Lower lobe of right lung (tissue), 2 donors: ENCODE data around the gene TAMALIN. TPM values are rescaled to one million over a fixed set of nuclear protein-coding genes. Genes with fewer than 3 reads are reported as not detected.

Experiments used
- ATAC-seq, 2 donors: fragments of 200-7000 bp; cut with Tn5 transposase; one replicate each; pipeline ENCODE4 v1.9.1; 2020 to 2022; ENCODE audit warnings: mild to moderate bottlenecking in 2 of 2, moderate library complexity in 2 of 2
- DNase-seq: peaks from one replicate; pipeline ENCODE4 v3.0.0-alpha.2; 2020
- H3K27ac ChIP-seq: fragments of 200-600 bp; one replicate; pipeline ENCODE4 v1.8.0; 2022
- H3K27me3 ChIP-seq: fragments of 200-600 bp; one replicate; pipeline ENCODE4 v1.8.0; 2022; ENCODE audit warnings: low read depth
- H3K36me3 ChIP-seq: fragments of 200-600 bp; one replicate; pipeline ENCODE4 v1.8.0; 2022; ENCODE audit warnings: mild to moderate bottlenecking
- H3K4me1 ChIP-seq: fragments of 200-600 bp; one replicate; pipeline ENCODE4 v1.8.0; 2022
- H3K4me3 ChIP-seq: fragments of 200-600 bp; one replicate; pipeline ENCODE4 v1.8.0; 2022; ENCODE audit warnings: mild to moderate bottlenecking
- H3K9me3 ChIP-seq: fragments of 200-600 bp; one replicate; pipeline ENCODE4 v1.8.0; 2022
- CTCF ChIP-seq: fragments of 200-600 bp; IDR thresholded peaks from one replicate; pipeline ENCODE4 v1.8.0; 2022; ENCODE audit warnings: antibody characterized with exemption, mild to moderate bottlenecking
- intact Hi-C: fragments of 100-400 bp; cut with DNase I; formaldehyde crosslinking; loops from one replicate; pipeline ENCODE4 v1.11.0; 2022
- total RNA-seq: library from RNA; stranded (reverse); fragmentation: NEBNext Ultra II Directional; extraction: Animal tissue kit (Norgen Biotek cat#: 25700); gene quantifications from one replicate; pipeline ENCODE4 v1.2.1, GENCODE V29; 2021
- donor health status: DM: no; HTN: yes; CAD: no; lungs with severe emphysema.

The TAMALIN gene
- total RNA-seq, 1 donor from 2014 or later, result 85.5 TPM

GRCh38 chr12:51970904-51971646 is 35.7 kb upstream of the TAMALIN start:
- H3K9me3 ChIP-seq, result no peaks in the 10 kb centered on the region
- TF ChIP-seq CTCF, result peak; percentile 34
- peak in 1 of 2 donors; percentile 37 for ATAC-seq
- H3K36me3 ChIP-seq, result peaks cover 10% of the 10 kb centered on the region
- no peaks in the 10 kb centered on the region for H3K27me3 ChIP-seq
- DNase-seq, result no peak
- peaks cover 63% of the 10 kb centered on the region for H3K4me1 ChIP-seq
- no peak overlapping the region for H3K4me3 ChIP-seq
- no peak overlapping the region for H3K27ac ChIP-seq
- intact Hi-C loops, result no loop called here

GRCh38 chr12:51971679-51972421 is 34.9 kb upstream of the TAMALIN start:
- no peak overlapping the region for H3K4me3 ChIP-seq
- no peak for DNase-seq
- H3K27ac ChIP-seq, result peak overlapping the region; percentile 42
- peak in 1 of 2 donors; percentile 34 for ATAC-seq
- peaks cover 18% of the 10 kb centered on the region for H3K36me3 ChIP-seq
- intact Hi-C loops, result no loop called here
- no peak for TF ChIP-seq CTCF
- H3K4me1 ChIP-seq, result peaks cover 70% of the 10 kb centered on the region
- H3K9me3 ChIP-seq, result no peaks in the 10 kb centered on the region
- H3K27me3 ChIP-seq, result no peaks in the 10 kb centered on the region

- ATAC-seq (peak in 1 of 2 donors; percentile 7), DNase-seq (no peak)
- Histone ChIP-seq H3K9me3 (no peaks in the 10 kb centered on the region), H3K4me3 (no peak overlapping the region), H3K27me3 (no peaks in the 10 kb centered on the region), H3K4me1 (peaks cover 76% of the 10 kb centered on the region), H3K27ac (peak overlapping the region; percentile 42), H3K36me3 (peaks cover 24% of the 10 kb centered on the region)
- TF ChIP-seq CTCF, result no peak
- intact Hi-C loops, result no loop called here
Observed at GRCh38 chr12:51972422-51972812, 34.3 kb upstream of the TAMALIN start.

GRCh38 chr12:51972849-51973273 is 33.9 kb upstream of the TAMALIN start:
- peak; percentile 87 for DNase-seq
- Histone ChIP-seq H3K36me3 (peaks cover 26% of the 10 kb centered on the region), H3K27ac (peak overlapping the region; percentile 42), H3K4me1 (peaks cover 78% of the 10 kb centered on the region), H3K4me3 (no peak overlapping the region), H3K9me3 (no peaks in the 10 kb centered on the region), H3K27me3 (no peaks in the 10 kb centered on the region)
- intact Hi-C loops, result no loop called here
- no peak for TF ChIP-seq CTCF
- peak; percentile 85 to 91 for ATAC-seq

- no peak for TF ChIP-seq CTCF
- Histone ChIP-seq H3K27ac (peak overlapping the region; percentile 42), H3K36me3 (peaks cover 32% of the 10 kb centered on the region), H3K4me3 (no peak overlapping the region), H3K27me3 (no peaks in the 10 kb centered on the region), H3K9me3 (no peaks in the 10 kb centered on the region), H3K4me1 (peaks cover 82% of the 10 kb centered on the region)
- DNase-seq (no peak), ATAC-seq (no peak)
- intact Hi-C loops, result no loop called here
Observed at GRCh38 chr12:51973560-51973959, 33.2 kb upstream of the TAMALIN start.
